ENCODE data around the gene TNFAIP1. TPM values are rescaled to one million over a fixed set of nuclear protein-coding genes. Genes with fewer than 3 reads are reported as not detected.

TNFAIP1 gene
- total RNA-seq, 4 donors from 2014 or later = 25.6 to 137 (median 49.4) TPM

- H3K27ac ChIP-seq = no peak overlapping the region
- peaks cover 0 to 55% (median 30%) of the 10 kb centered on the region in 4 donors for H3K36me3 ChIP-seq
- no peak for DNase-seq
- no peaks in the 10 kb centered on the region for H3K27me3 ChIP-seq
- H3K9me3 ChIP-seq = no peaks in the 10 kb centered on the region
- in situ Hi-C loops (cut with MboI; ENCODE audit: low pct_ligation_motif_present in 1 of 4, low pct_unique_long_range_greater_than_20kb in 1 of 4, low sequenced_read_pairs in 3 of 4) (no loop called here), intact Hi-C loops (cut with DNase I; ENCODE audit: low total_unique reads) (no loop called here)
- TF ChIP-seq EP300 (IDR thresholded peaks at IDR 0.05; ENCODE audit: low read depth) (no peak), POLR2A (IDR thresholded peaks at IDR 0.05) (no peak), CTCF (IDR thresholded peaks at IDR 0.05) (no peak), POLR2AphosphoS5 (IDR thresholded peaks at IDR 0.05) (no peak)
- no peaks in the 10 kb centered on the region for H3K4me1 ChIP-seq
- WGBS, 2 donors (ENCODE audit: low coverage in 1 of 2) = 85 to 90% methylated on average over 2 to 9 of the region's 9 CpGs
- no peak overlapping the region for H3K4me3 ChIP-seq
Measured at GRCh38 chr17:28344011-28344410, 8.4 kb downstream of the TNFAIP1 start.

GRCh38 chr17:28344435-28344901 lies 8.9 kb downstream of the TNFAIP1 start:
- WGBS, 2 donors (ENCODE audit: low coverage in 1 of 2) = 95 to 100% methylated on average over 3 to 19 of the region's 19 CpGs
- intact Hi-C loops (cut with DNase I; ENCODE audit: low total_unique reads) (no loop called here), in situ Hi-C loops (cut with MboI; ENCODE audit: low pct_ligation_motif_present in 1 of 4, low pct_unique_long_range_greater_than_20kb in 1 of 4, low sequenced_read_pairs in 3 of 4) (no loop called here)
- Histone ChIP-seq H3K36me3 (peaks cover 0 to 55% (median 31%) of the 10 kb centered on the region in 4 donors), H3K9me3 (no peaks in the 10 kb centered on the region), H3K4me1 (no peaks in the 10 kb centered on the region), H3K4me3 (no peak overlapping the region), H3K27me3 (no peaks in the 10 kb centered on the region), H3K27ac (no peak overlapping the region)
- DNase-seq = no peak
- no peak for TF ChIP-seq CTCF (IDR thresholded peaks at IDR 0.05)
- TF ChIP-seq POLR2AphosphoS5 (IDR thresholded peaks at IDR 0.05) = no peak
- no peak for TF ChIP-seq POLR2A (IDR thresholded peaks at IDR 0.05)
- no peak for TF ChIP-seq EP300 (IDR thresholded peaks at IDR 0.05; ENCODE audit: low read depth)

- Histone ChIP-seq H3K27ac (no peak overlapping the region), H3K9me3 (no peaks in the 10 kb centered on the region), H3K4me3 (no peak overlapping the region), H3K4me1 (no peaks in the 10 kb centered on the region), H3K36me3 (peaks cover 0 to 62% (median 30%) of the 10 kb centered on the region in 4 donors), H3K27me3 (no peaks in the 10 kb centered on the region)
- WGBS, 2 donors (ENCODE audit: low coverage in 1 of 2) = 77 to 87% methylated on average over 3 to 13 of the region's 13 CpGs
- in situ Hi-C loops (cut with MboI; ENCODE audit: low pct_ligation_motif_present in 1 of 4, low pct_unique_long_range_greater_than_20kb in 1 of 4, low sequenced_read_pairs in 3 of 4) (no loop called here), intact Hi-C loops (cut with DNase I; ENCODE audit: low total_unique reads) (no loop called here)
- TF ChIP-seq CTCF (IDR thresholded peaks at IDR 0.05) (no peak), POLR2AphosphoS5 (IDR thresholded peaks at IDR 0.05) (peak in 2 of 3 donors; percentile 5 to 28), POLR2A (IDR thresholded peaks at IDR 0.05) (no peak), EP300 (IDR thresholded peaks at IDR 0.05; ENCODE audit: low read depth) (no peak)
- no peak for DNase-seq
Measured at GRCh38 chr17:28345419-28346198, 10.0 kb downstream of the TNFAIP1 start.

- no peaks in the 10 kb centered on the region for H3K27me3 ChIP-seq
- H3K27ac ChIP-seq = no peak overlapping the region
- H3K36me3 ChIP-seq = peaks cover 0 to 64% (median 29%) of the 10 kb centered on the region in 4 donors
- intact Hi-C loops (cut with DNase I; ENCODE audit: low total_unique reads) (no loop called here), in situ Hi-C loops (cut with MboI; ENCODE audit: low pct_ligation_motif_present in 1 of 4, low pct_unique_long_range_greater_than_20kb in 1 of 4, low sequenced_read_pairs in 3 of 4) (no loop called here)
- no peak overlapping the region for H3K4me3 ChIP-seq
- no peaks in the 10 kb centered on the region for H3K9me3 ChIP-seq
- no peak for TF ChIP-seq POLR2A (IDR thresholded peaks at IDR 0.05)
- TF ChIP-seq EP300 (IDR thresholded peaks at IDR 0.05; ENCODE audit: low read depth) = no peak
- TF ChIP-seq CTCF (IDR thresholded peaks at IDR 0.05) = no peak
- no peak for TF ChIP-seq POLR2AphosphoS5 (IDR thresholded peaks at IDR 0.05)
- no peaks in the 10 kb centered on the region for H3K4me1 ChIP-seq
- no peak for DNase-seq
- 76 to 82% methylated on average over 2 of the region's 2 CpGs for WGBS, 2 donors (ENCODE audit: low coverage in 1 of 2)
Measured at GRCh38 chr17:28346199-28346580, 10.6 kb downstream of the TNFAIP1 start.
